ENCODE data around the gene MTMR1. TPM values are rescaled to one million over a fixed set of nuclear protein-coding genes. Genes with fewer than 3 reads are reported as not detected.

Gene MTMR1
- total RNA-seq, 1 experiment from 2014 or later, result 36.1 TPM

DNA sequence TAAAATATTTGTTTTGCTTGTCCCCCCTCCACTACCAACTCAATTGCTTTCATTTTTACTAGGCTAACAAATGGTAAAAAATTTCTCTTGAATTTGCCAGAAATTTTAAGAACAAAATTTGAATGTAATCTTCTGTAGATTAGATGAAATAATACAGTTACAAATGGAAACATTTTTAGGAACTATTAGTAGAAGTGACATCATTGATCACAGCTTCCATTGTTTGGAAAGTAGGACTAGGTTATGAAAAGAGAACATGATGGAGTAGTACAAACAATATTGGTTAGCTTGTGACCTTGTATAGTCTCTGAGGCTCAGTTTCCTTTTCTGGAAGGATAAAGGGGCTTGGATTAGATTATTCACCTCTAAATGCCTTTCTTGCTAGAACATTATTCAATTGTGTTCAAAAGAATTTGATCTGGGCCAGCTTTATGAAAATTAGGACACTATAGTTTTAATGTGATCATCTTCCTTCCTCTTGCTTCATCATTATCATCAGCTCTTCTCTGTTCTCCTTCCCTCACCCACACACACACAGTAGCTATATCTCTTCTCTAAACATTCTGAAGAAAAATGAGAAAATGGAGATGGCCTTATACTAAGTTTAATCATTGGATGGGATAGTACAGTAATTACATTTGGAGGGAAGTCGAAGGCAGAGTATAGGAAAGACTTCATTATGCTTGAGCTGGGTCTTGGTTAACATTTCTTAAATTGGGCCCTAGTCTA is 9.9 kb downstream of the MTMR1 start:
- POLR2A ChIA-PET, result no interaction called here
- intact Hi-C loops (cut with micrococcal nuclease; ENCODE audit: unreplicated experiment), result no loop called here
- no peaks in the 10 kb centered on the region; the same call in 1 of the 2 replicates for H3K4me1 ChIP-seq (ENCODE audit: control insufficient read depth, insufficient read depth, low read length)
- H3K27ac ChIP-seq (ENCODE audit: low read length), result no peak overlapping the region
- no peak for ATAC-seq
- no peak overlapping the region for H3K4me3 ChIP-seq (ENCODE audit: low read depth in 2 of 2, low read length in 2 of 2)
- no peaks in the 10 kb centered on the region for H3K9me3 ChIP-seq (ENCODE audit: control insufficient read depth, insufficient read depth, low read depth, low read length)
- in situ Hi-C loops (cut with HindIII; ENCODE audit: low pct_unique_long_range_greater_than_20kb, low sequenced_read_pairs), result no loop called here
- H3K36me3 ChIP-seq (ENCODE audit: control insufficient read depth, insufficient read depth, low read length), result 0 out of 2 replicates have a peak, but pooled peaks cover 2% of the 10 kb centered on the region
- TF ChIP-seq REST (IDR thresholded peaks at IDR 0.05; ENCODE audit: insufficient read depth in 1 of 2, low read depth in 2 of 2, low read length in 1 of 2) (no peak), SIN3A (IDR thresholded peaks at IDR 0.05; ENCODE audit: borderline replicate concordance, insufficient read depth, low read depth, low read length) (no peak), POLR2AphosphoS5 (IDR thresholded peaks at IDR 0.05; ENCODE audit: low read depth, low read length) (no peak), CTCF (IDR thresholded peaks at IDR 0.05) (no peak), TCF7L2 (IDR thresholded peaks at IDR 0.05; ENCODE audit: low read depth, low read length) (no peak)
- H3K27me3 ChIP-seq (ENCODE audit: control insufficient read depth, insufficient read depth, low read length), result no peaks in the 10 kb centered on the region
- CTCF ChIA-PET, result no interaction called here
- no peak for DNase-seq (ENCODE audit: low read depth, low spot score)
- no TSS peak for BruUV-seq (replicated peaks)

GRCh38 chrX:150703695-150703974 is 10.4 kb downstream of the MTMR1 start:
- Histone ChIP-seq H3K9me3 (ENCODE audit: control insufficient read depth, insufficient read depth, low read depth, low read length) (no peaks in the 10 kb centered on the region), H3K27ac (ENCODE audit: low read length) (no peak overlapping the region), H3K4me1 (ENCODE audit: control insufficient read depth, insufficient read depth, low read length) (no peaks in the 10 kb centered on the region; the same call in 1 of the 2 replicates), H3K4me3 (ENCODE audit: low read depth in 2 of 2, low read length in 2 of 2) (no peak overlapping the region), H3K27me3 (ENCODE audit: control insufficient read depth, insufficient read depth, low read length) (no peaks in the 10 kb centered on the region), H3K36me3 (ENCODE audit: control insufficient read depth, insufficient read depth, low read length) (0 out of 2 replicates have a peak, but pooled peaks cover 2% of the 10 kb centered on the region)
- ATAC-seq (no peak), DNase-seq (ENCODE audit: low read depth, low spot score) (no peak)
- TF ChIP-seq REST (IDR thresholded peaks at IDR 0.05; ENCODE audit: insufficient read depth in 1 of 2, low read depth in 2 of 2, low read length in 1 of 2) (no peak), CTCF (IDR thresholded peaks at IDR 0.05) (no peak), SIN3A (IDR thresholded peaks at IDR 0.05; ENCODE audit: borderline replicate concordance, insufficient read depth, low read depth, low read length) (no peak), TCF7L2 (IDR thresholded peaks at IDR 0.05; ENCODE audit: low read depth, low read length) (no peak), POLR2AphosphoS5 (IDR thresholded peaks at IDR 0.05; ENCODE audit: low read depth, low read length) (no peak)
- in situ Hi-C loops (cut with HindIII; ENCODE audit: low pct_unique_long_range_greater_than_20kb, low sequenced_read_pairs), result no loop called here
- ChIA-PET CTCF (no interaction called here), POLR2A (no interaction called here)
- BruUV-seq (replicated peaks), result no TSS peak
- intact Hi-C loops (cut with micrococcal nuclease; ENCODE audit: unreplicated experiment), result no loop called here
